AG08396 (cell line): ENCODE data around the gene LSM6.

Experiments used
- DNase-seq: peaks from one replicate; pipeline ENCODE4 v3.0.0; 2012; ENCODE audit warnings: low spot score, mixed read lengths

The LSM6 gene

GRCh38 chr4:146175541-146176453, at the start of gene LSM6:
LSM6 (plus strand) TSS chr4:146175718; CDS start chr4:146182922, 7,204 bp downstream.
- peak; percentile 92 for DNase-seq

DNA sequence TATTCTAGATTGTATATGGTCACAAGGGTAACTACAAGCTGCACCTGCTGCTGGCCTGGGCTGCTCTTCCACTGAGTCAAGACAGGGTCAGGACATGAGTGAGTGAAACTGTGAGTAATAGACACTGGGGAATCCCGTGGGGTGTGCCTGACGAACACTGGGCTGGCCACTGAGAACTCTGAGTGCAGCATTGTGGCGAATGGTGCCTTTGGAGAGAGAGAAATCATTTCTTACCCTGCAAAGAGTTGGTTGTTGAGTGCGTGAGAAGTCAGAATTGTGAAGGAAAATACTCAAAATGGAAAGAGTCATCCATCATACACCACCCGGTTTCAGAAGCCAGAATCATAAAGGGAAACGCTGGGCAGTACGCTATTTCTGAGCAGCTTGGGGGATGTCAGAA, 43.1 kb upstream of the LSM6 start:
- no peak for DNase-seq

DNA sequence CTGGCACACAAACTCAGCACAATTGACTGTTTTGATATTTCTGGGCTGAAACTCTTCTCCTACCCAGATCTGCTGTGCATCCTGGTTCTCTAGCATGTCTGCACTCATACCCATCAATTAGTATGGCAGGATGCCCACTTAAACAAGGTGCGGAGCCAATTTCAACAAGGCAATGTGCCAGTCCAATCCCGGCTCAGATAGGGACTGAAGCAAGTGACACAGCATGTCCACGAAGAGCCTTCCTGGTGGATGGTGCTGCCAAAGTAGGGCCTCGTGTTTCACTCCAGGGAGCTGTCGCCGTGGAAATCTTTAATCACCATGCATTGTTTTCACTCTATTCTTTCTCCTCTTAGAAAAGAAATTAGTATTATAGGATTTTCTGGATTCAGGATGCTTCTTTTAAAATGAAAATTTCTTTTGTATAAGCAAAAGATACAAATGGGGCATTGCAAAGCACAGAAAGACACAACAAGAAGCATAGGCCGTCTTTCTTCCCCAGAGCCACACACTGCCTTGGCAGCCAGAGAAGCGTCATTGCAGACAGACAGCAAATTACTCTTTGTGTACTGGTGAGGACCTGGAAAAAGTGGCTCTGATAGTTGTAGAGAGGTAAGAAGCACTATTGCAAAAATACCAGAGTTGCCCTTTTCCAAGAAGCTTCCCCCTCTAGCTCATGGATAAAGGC, 40.6 kb upstream of the LSM6 start:
- no peak for DNase-seq

DNA sequence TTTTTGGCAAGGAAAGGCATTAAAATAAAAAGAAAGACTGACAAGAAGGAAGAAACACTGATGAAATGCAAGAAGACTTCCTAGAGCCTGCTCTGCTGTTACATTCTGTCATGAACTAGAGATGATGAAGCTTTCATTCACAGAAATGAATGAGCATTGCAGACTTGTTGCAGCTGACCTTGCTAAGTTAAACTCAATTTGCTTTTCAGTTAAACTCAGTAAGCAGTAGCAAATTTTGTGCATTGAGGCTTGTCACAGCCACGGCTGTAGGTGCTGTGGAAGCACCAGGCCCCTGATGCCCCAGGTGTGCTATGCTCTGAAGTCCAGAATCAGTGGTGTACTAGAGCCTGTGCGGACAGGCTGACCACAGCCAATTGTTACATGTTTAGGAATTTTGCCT, 39.6 kb upstream of the LSM6 start:
- DNase-seq, result no peak

GRCh38 chr4:146142768-146143167, 32.8 kb upstream of the LSM6 start:
- no peak for DNase-seq

DNA sequence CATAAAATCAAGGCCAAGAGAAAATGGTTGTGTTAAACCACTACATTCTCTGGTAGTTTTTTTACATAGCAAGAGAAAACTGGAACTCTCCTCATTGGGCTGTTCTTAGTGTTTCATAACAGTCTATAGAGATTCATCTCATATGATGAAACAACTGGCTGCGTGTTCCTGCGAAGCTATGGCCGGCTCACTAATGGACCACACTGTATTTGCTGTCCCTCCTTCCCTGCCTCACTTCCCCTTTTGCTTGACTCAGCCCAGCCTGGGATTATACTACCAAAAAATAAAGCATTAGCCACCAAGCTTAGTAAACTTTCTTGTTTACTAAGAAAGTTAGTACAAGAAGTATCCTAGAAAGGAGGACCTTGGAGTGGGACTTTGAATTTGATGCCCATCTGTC, 31.6 kb upstream of the LSM6 start:
- DNase-seq, result no peak

- no peak for DNase-seq
These were observed 28.6 kb upstream of the LSM6 start for GRCh38 chr4:146146918-146147317.

- no peak for DNase-seq
These were observed 27.5 kb upstream of the LSM6 start for GRCh38 chr4:146148021-146148420.

- DNase-seq, result no peak
These were observed 21.5 kb upstream of the LSM6 start for GRCh38 chr4:146154057-146154456.

DNA sequence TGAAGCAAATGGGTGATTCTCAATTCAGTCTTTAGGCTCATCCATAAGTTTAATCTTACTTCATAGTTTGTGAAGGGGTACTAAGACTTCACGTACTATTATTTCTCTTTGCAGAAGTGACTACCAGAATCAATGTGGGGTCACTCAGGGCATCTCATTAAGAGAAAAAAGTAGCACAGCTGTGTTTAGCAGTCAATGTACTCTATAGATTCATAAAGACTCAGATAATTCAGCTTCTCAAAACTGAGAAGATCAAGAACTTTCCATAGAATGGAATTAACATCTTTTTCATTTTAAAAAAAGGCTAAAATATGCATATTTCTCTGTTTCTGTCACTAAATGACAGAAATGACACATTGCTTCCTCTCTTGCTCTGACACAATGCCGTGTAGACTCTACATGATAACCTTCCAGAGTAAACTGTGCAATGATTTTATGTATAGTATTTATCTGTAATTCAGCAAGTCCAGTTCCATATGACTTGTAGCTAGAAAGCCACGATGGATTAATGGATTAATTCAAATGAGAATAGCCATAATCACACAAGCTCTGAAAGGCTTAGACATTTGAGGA, 20.3 kb upstream of the LSM6 start:
- DNase-seq, result no peak

DNA sequence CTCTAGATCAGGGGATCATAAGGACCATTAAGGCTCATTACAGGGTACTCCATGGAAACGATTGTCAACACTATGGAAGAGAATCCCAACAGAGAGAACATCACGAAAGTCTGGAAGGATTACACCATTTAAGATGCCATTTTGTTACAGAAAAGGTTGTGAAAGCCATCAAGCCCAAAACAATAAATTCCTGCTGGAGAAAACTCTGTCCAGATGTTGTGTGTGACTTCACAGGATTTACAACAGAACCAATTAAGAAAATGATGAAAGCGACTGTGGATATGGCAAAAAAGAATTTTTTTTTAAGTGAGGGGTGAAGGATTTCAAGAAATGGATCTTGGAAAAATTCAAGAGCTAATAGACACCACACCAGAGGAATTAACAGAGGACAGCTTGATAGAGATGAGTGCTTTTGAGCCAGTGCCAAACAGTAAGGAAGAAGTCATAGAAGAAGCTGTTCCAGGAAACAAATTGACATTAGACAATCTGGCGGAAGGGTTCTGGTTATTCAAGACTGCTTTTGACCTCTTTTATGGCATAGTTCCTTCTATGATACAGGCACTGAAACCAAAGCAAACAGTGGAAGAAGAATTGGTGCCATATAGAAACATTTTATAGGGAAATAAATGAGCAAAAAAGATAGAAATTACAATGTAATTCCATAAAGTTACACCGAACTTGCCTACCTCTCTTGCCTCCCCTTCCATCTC, 17.3 kb upstream of the LSM6 start:
- DNase-seq, result no peak

GRCh38 chr4:146159384-146160058, 16.0 kb upstream of the LSM6 start:
- no peak for DNase-seq

GRCh38 chr4:146161243-146161642, 14.3 kb upstream of the LSM6 start:
- DNase-seq, result no peak

GRCh38 chr4:146165221-146165620, 10.3 kb upstream of the LSM6 start:
- DNase-seq, result no peak

- DNase-seq, result no peak
These were observed 9.7 kb upstream of the LSM6 start for GRCh38 chr4:146165840-146166239.

GRCh38 chr4:146170149-146170548, 5.4 kb upstream of the LSM6 start:
- no peak for DNase-seq

- DNase-seq, result no peak
These were observed 1.4 kb downstream of the LSM6 start for GRCh38 chr4:146176891-146177290.

- DNase-seq, result no peak
These were observed 2.6 kb downstream of the LSM6 start for GRCh38 chr4:146178126-146178525.

DNA sequence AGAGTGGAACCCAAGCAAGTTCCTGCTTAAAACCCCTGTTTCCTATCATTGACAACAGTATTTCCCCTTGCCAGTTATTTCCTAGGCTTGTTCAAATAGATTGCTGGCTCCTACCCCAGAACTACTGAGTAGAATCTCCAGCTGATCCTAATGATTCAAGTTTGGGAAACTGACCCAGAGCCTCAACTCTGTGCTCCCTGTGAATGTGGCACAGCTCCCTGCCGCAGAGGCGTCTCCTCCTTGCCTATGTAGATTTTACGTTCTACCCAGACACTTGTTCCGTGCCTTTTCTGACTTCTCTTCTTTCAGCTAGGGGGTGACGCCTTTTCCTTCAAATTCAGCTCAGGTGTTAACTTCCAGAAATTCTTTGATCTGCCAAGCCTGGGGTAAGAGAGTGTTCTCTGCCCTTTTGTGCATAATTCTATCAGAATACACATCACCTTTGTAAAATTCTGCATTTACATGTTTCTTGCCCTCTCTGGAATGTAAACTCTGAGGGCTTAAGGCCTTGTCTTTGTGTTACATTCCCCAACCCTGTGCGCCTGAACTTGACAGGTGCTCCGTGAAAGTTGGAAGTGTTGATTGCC, 4.4 kb downstream of the LSM6 start:
- no peak for DNase-seq

DNA sequence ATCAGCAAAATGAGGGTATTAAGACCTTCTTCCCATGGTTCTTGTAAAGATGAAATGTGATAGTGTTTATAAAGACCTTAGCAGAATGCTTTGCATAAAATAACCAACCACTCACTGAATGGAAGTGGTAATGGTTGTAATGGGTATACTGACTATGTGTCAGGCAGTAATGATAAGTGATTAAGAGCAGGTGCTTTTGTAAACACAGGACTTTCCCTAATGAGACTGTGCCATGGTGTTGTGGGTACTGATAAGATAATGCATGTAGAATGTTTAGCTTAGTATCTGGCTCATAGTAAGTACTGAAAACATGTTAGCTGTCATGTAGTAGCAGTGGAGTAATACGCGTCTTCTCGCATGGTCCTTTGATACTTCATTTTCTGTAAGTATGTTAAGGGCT, 6.9 kb downstream of the LSM6 start:
- no peak for DNase-seq

GRCh38 chr4:146183209-146183608, 7.7 kb downstream of the LSM6 start:
- no peak for DNase-seq
